ENCODE results near the gene COL9A3.

- TF ChIP-seq CTCF (IDR thresholded peaks at IDR 0.05; ENCODE audit: low read length) (no peak), EZH2 (optimal IDR thresholded peaks at IDR 0.05; ENCODE audit: low read depth, low read length) (no peak), EZH2phosphoT487 (IDR thresholded peaks at IDR 0.05; ENCODE audit: low read length) (no peak)
Observed at GRCh38 chr20:62820962-62821725, 4.3 kb downstream of the COL9A3 start.

All from MM.1S (cell line).